Kidney epithelial cell (primary cell): ENCODE results near the gene PCBP1. TPM values are rescaled to one million over a fixed set of nuclear protein-coding genes. Genes with fewer than 3 reads are reported as not detected.

Experiments
- DNase-seq: peaks from one replicate; pipeline ENCODE4 v3.0.0-alpha.2; 2010; ENCODE audit warnings: low read depth
- H3K27me3 ChIP-seq: 2 replicates; pipeline ENCODE4 v1.6.0; 2011; ENCODE audit warnings: low read length; ENCODE audit not compliant: control insufficient read depth, insufficient read depth
- H3K36me3 ChIP-seq: 2 replicates; pipeline ENCODE4 v1.5.1; 2011; ENCODE audit warnings: low read length; ENCODE audit not compliant: control insufficient read depth, insufficient read depth
- H3K4me3 ChIP-seq: 2 replicates; pipeline ENCODE4 v1.5.1; 2011; ENCODE audit warnings: low read depth, mild to moderate bottlenecking, control low read depth, low read length
- total RNA-seq: library from RNA; depleted of rRNA; stranded (reverse); fragments of >200 nt; gene quantifications from 2 replicates; pipeline ENCODE4 v1.2.3, GENCODE V29; 2015
- TF ChIP-seq, protein P1 (sequence below): IDR thresholded peaks from 2 replicates; pipeline ENCODE4 v1.5.1; 2011; ENCODE audit warnings: mild to moderate bottlenecking, moderate library complexity, low read length, control low read depth, inconsistent platforms; ENCODE audit not compliant: insufficient read depth, poor library complexity, severe bottlenecking

Gene PCBP1
- total RNA-seq, 1 donor from 2014 or later = 144 TPM

DNA sequence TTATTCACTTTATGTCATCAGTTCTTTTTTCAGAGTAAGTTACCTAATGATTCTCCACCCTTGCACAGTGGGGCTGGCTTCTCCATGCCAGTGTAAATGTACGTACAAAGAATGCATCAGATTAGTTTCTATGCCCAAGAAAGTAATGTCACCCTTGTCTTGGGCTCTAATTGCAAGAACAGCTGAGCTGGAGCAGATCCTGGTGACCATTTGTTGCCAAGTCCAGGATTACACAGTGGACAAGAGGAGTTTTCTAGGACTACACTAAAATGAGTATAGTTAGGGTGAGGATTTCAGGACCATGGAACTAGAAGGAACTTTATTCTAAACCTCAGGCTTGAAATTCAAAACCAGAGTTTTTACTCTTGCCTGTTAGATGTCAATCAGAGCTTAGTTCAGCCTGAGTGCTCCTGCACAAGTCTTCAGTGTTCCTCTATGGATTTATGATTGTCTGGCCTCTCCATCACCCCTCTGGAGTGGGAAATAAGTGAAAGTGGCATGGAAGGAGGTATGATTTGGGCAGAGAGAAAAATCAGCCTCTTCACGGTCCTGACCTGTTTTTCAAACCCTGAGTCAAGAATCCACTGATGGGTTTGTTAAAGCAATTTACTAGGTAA lies 29.8 kb downstream of the PCBP1 start:
- no peak overlapping the region for H3K4me3 ChIP-seq
- H3K36me3 ChIP-seq = no peaks in the 10 kb centered on the region
- TF ChIP-seq, protein P1, sequence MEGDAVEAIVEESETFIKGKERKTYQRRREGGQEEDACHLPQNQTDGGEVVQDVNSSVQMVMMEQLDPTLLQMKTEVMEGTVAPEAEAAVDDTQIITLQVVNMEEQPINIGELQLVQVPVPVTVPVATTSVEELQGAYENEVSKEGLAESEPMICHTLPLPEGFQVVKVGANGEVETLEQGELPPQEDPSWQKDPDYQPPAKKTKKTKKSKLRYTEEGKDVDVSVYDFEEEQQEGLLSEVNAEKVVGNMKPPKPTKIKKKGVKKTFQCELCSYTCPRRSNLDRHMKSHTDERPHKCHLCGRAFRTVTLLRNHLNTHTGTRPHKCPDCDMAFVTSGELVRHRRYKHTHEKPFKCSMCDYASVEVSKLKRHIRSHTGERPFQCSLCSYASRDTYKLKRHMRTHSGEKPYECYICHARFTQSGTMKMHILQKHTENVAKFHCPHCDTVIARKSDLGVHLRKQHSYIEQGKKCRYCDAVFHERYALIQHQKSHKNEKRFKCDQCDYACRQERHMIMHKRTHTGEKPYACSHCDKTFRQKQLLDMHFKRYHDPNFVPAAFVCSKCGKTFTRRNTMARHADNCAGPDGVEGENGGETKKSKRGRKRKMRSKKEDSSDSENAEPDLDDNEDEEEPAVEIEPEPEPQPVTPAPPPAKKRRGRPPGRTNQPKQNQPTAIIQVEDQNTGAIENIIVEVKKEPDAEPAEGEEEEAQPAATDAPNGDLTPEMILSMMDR = no peak
- no peak for DNase-seq
- no peaks in the 10 kb centered on the region for H3K27me3 ChIP-seq

DNA sequence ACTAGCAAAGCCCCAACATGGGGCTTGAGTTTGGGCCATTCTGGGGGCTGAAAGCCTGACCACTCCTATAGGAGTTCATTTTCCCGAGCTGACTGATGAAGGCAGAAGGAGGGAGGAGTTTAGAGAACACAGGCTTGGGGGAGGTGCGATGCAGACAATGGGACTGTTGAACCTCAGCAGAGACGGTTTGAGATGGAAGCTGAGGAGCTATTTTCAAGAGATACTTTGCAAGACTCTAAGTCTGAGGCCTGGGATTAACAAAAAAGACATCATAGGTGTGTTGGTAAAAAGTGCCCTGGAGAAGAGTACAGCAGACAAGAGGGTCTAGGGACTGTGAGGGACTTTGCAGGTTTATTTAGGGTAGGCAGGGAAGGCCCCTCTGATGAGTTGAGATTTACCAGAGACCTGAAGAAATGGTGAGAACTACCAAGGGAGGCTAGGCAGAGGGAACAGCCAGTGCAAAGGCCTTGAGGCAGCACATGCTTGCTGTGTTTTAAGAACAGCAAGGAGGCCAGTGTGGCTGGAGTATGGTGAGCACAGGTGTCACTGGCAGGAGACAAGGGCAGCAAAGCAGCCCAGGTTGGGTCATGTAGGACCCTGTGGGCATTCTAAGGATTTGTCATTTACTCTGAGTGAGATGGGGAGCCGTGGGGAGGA lies 31.6 kb downstream of the PCBP1 start:
- Histone ChIP-seq H3K4me3 (no peak overlapping the region), H3K36me3 (no peaks in the 10 kb centered on the region), H3K27me3 (no peaks in the 10 kb centered on the region)
- TF ChIP-seq, protein P1 = no peak
- no peak for DNase-seq

DNA sequence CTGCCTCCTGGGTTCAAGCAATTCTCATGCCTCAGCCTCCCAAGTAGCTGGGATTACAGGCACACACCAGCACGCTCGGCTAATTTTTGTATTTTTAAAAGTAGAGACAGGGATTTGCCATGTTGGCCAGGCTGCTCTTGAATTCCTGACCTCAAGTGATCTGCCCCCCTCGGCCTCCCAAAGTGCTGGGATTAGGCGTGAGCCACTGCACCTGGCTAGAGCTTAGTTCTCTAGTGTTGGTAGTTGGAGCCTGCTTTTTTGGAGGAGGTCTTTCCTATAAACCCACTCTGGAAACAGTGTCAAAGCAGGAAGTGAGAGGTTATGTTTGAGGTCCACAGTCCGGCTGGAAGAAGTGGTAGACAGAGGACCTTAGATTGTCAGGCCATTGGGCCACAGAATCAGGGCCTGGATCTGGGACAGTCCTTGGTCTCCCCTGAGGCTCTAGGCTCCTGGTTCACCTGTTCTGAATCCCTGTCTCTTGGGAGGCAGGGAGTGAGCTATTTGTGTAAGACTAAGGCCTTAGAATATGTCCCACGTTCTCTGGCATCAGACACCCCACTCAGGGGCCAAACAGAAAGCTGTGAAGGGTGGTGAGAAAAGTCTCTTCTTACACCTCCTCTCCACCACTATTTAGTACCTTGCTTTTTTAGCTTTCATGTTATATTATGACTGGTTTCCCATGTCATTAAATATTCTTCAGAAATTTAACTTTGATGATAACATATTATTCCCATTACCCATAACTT lies 34.5 kb downstream of the PCBP1 start:
- no peaks in the 10 kb centered on the region for H3K27me3 ChIP-seq
- H3K4me3 ChIP-seq = no peak overlapping the region
- H3K36me3 ChIP-seq = no peaks in the 10 kb centered on the region
- TF ChIP-seq, protein P1 = no peak
- no peak for DNase-seq

DNA sequence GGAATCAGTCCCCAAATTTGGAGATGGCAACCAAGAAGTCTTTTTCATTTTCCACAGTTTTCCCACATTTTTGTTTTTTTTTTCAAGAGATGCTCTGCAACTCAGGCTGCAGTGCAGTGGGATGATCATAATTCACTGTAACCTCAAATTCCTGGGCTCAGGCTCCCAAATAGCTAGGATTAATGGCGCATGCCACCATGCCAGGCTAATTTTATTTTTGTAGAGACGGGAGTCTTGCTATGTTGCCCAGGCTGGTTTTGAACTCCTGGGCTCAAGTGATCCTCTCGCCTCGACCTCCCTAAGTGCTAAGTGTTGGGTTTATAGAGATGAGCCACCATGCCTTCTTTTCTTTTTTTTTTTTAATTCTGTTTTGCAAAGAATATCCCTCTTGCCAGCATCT lies 35.2 kb downstream of the PCBP1 start:
- TF ChIP-seq, protein P1 = no peak
- H3K4me3 ChIP-seq = no peak overlapping the region
- H3K27me3 ChIP-seq = no peaks in the 10 kb centered on the region
- DNase-seq = no peak
- H3K36me3 ChIP-seq = no peaks in the 10 kb centered on the region

DNA sequence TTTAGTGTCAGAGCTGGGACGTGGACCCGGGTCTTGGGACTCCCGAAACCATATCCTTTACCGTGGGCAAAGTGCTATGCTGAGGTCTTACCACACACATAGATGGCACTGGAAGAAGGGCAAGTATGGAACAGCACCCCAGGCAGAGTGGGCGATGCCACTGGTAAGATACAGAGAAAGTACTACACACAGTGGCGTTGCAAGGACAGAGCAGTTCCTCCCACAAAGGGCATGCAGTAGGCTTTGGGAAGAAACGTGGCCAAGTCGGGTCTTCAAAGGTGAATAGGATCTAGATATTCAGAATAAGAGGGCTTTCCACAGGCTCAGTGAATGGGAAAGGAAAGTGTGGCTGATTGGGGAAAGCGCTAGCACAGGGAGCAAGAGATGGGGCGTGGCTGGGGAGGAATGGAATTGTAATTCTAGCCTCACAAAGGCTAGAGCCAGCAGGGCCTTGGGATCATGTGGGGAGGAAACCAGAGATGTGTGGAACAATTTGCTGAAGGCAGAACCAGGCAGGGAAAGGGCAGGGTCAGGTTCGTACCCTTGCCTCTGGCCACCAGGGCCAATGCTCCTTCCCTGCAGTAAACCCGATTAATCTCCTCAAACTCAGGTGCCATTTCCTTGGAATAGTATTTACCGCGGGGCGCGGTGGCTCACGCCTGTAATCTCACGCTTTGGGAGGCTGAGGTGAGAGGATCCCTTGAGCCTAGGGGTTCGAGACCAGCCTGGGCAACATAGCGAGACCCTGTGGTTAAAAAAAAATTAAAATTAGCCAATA lies 36.0 kb downstream of the PCBP1 start:
- TF ChIP-seq, protein P1 = no peak
- Histone ChIP-seq H3K27me3 (no peaks in the 10 kb centered on the region), H3K4me3 (no peak overlapping the region), H3K36me3 (no peaks in the 10 kb centered on the region)
- no peak for DNase-seq
